GM12865 (cell line): ENCODE data around the gene UBASH3A.

Experiments used
- DNase-seq: peaks from one replicate; pipeline ENCODE4 v3.0.0; 2010; ENCODE audit warnings: low read depth
- H3K4me3 ChIP-seq: 2 replicates; pipeline ENCODE4 v1.5.1; 2011; ENCODE audit warnings: mild to moderate bottlenecking, low read depth, low read length, control low read depth
- TF ChIP-seq, protein P1 (sequence below): IDR thresholded peaks from 2 replicates; pipeline ENCODE4 v1.5.1; 2011; ENCODE audit warnings: low read length, control low read depth, low read depth, inconsistent platforms; ENCODE audit not compliant: insufficient read depth; ENCODE audit errors: missing control alignments

The UBASH3A gene

DNA sequence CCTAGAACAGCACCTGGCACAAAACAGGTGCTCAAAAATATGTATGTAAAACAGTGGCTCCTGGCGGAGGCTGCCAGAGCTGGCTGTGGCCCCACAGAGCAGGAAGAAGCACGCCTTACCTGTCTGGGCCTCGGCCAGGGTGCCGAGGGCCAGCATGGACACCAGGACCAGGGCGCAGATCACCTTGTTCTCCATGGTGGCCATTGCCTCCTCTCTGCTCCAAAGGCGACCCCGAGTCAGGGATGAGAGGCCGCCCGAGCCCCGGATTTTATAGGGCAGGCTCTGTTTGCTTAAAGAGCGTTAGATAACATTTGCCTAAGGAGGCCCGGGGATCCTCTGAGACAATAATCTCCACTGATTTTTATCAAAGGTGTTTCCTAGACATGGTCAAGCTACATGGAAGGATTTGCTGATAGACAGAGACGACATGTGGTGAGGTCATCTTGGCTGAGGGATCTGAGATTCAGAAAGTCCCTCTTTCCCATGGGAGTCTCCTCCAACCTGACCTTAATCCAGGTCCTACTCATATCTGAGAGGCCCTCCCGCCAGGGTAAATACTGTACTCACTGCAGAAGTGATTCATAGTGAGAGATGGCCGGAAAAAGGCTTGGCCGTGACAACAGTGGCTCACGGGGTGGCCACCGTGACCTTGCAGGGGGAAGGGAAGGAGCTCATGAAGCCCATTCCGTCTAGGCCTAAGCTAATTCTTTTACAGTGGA lies 37.3 kb upstream of the UBASH3A start, which contains the start of gene TFF1:
TFF1 (minus strand) TSS at position 244 of the 719 bp plus-strand sequence; CDS start at position 204, 40 bp downstream.
- no peak for DNase-seq
- TF ChIP-seq, protein P1, sequence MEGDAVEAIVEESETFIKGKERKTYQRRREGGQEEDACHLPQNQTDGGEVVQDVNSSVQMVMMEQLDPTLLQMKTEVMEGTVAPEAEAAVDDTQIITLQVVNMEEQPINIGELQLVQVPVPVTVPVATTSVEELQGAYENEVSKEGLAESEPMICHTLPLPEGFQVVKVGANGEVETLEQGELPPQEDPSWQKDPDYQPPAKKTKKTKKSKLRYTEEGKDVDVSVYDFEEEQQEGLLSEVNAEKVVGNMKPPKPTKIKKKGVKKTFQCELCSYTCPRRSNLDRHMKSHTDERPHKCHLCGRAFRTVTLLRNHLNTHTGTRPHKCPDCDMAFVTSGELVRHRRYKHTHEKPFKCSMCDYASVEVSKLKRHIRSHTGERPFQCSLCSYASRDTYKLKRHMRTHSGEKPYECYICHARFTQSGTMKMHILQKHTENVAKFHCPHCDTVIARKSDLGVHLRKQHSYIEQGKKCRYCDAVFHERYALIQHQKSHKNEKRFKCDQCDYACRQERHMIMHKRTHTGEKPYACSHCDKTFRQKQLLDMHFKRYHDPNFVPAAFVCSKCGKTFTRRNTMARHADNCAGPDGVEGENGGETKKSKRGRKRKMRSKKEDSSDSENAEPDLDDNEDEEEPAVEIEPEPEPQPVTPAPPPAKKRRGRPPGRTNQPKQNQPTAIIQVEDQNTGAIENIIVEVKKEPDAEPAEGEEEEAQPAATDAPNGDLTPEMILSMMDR = no peak
- H3K4me3 ChIP-seq = no peak within 1 kb of the TSS

GRCh38 chr21:42367367-42368165 lies 36.1 kb upstream of the UBASH3A start:
- TF ChIP-seq, protein P1 = no peak
- H3K4me3 ChIP-seq = no peak overlapping the region
- no peak for DNase-seq

GRCh38 chr21:42369821-42370220 lies 33.9 kb upstream of the UBASH3A start:
- TF ChIP-seq, protein P1 = no peak
- H3K4me3 ChIP-seq = no peak overlapping the region
- DNase-seq = no peak

DNA sequence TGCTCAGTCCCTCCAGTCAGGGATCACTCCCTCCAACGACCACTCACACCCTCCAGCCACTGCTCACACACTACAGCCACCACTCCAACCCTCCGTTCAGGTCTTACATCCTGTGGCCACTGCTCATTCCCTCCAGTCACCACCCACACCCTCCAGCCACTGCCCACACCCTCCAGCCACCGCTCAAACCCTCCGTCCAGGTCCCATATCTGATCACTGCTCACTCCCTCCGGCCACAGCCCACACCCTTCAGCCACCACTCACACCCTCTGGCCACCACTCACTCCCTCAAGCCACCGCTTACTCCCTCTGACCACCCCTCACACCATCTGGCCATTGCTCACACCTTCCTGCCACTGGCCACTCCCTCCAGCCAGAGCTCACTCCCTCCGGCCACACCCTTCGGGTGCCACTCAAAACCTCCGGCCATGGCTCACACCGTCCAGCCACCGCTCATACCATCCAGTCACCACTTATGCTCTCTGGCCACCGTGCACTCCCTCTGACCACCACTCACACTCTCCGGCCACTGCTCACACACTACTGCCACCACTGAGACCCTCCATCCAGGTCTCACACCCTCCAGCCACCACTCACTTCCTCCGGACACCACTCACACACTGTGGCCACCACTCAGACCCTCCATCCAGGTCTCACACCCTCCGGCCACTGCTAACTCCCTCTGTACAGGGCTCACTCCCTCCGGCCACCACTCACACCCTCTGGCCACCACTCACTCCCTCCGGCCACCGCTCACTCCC lies 32.6 kb upstream of the UBASH3A start:
- H3K4me3 ChIP-seq = no peak overlapping the region
- TF ChIP-seq, protein P1 = no peak
- DNase-seq = no peak

GRCh38 chr21:42373196-42373907 lies 30.4 kb upstream of the UBASH3A start:
- TF ChIP-seq, protein P1 = no peak
- no peak for DNase-seq
- no peak overlapping the region for H3K4me3 ChIP-seq

DNA sequence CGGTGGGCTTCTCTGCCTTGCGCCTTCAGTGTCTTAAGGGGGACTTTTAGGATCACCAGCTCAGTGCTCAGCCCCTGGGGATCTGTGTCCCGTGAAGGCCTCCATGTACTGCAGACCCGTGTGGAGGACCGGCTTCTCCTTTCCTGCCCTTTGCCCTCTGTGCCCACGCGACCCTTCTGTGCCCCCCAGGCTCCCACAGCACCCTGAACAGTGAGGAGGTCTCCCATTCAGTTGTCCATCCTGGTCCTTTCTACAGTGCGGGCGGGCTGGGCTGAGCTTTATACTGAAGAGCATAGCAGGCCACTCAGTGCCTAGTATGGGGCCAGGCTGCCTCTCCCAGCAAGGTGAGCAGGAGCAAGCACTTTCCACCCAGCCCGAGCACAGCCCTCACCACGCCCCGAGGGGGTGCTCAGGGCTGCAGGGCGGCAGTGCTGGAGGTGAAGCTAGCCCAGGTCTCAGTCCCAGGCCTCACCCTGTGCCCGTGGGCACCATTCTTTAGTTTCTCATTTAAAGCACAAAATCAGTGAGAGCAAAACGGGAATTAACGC lies 29.7 kb upstream of the UBASH3A start:
- TF ChIP-seq, protein P1 = no peak
- no peak for DNase-seq
- H3K4me3 ChIP-seq = no peak overlapping the region
